NCI-H82 (cell line): ENCODE data around the gene CDH4.

Experiments used
- DNase-seq: peaks from one replicate; lab custom pipeline; 2025; lab: John Stamatoyannopoulos, UW

Gene CDH4

GRCh38 chr20:61719691-61720347 lies 467.8 kb downstream of the CDH4 start:
- DNase-seq, result no peak

GRCh38 chr20:61720348-61720696 lies 468.3 kb downstream of the CDH4 start:
- no peak for DNase-seq

- no peak for DNase-seq
These were observed 470.2 kb downstream of the CDH4 start for GRCh38 chr20:61722146-61722678.

GRCh38 chr20:61723529-61724257 lies 471.6 kb downstream of the CDH4 start:
- no peak for DNase-seq

GRCh38 chr20:61724376-61724775 lies 472.3 kb downstream of the CDH4 start:
- DNase-seq, result no peak

- no peak for DNase-seq
These were observed 473.1 kb downstream of the CDH4 start for GRCh38 chr20:61725145-61725544.

GRCh38 chr20:61725966-61726365 lies 473.9 kb downstream of the CDH4 start:
- DNase-seq, result no peak

- DNase-seq, result no peak
These were observed 474.9 kb downstream of the CDH4 start for GRCh38 chr20:61726979-61727378.

GRCh38 chr20:61727761-61728160 lies 475.7 kb downstream of the CDH4 start:
- DNase-seq, result no peak

- DNase-seq, result no peak
These were observed 476.3 kb downstream of the CDH4 start for GRCh38 chr20:61728326-61728725.

- DNase-seq, result no peak
These were observed 477.0 kb downstream of the CDH4 start for GRCh38 chr20:61728786-61729770.

- no peak for DNase-seq
These were observed 478.7 kb downstream of the CDH4 start for GRCh38 chr20:61730631-61731362.

GRCh38 chr20:61731363-61732181 lies 479.5 kb downstream of the CDH4 start:
- no peak for DNase-seq

GRCh38 chr20:61732511-61733210 lies 480.6 kb downstream of the CDH4 start:
- no peak for DNase-seq

GRCh38 chr20:61733216-61733615 lies 481.2 kb downstream of the CDH4 start:
- no peak for DNase-seq

- no peak for DNase-seq
These were observed 482.1 kb downstream of the CDH4 start for GRCh38 chr20:61733891-61734732.

- DNase-seq, result no peak
These were observed 482.9 kb downstream of the CDH4 start for GRCh38 chr20:61734733-61735502.

GRCh38 chr20:61735503-61735785 lies 483.4 kb downstream of the CDH4 start:
- no peak for DNase-seq
